Psoas muscle (tissue), 8 donors: ENCODE results near the gene METTL26. TPM values are rescaled to one million over a fixed set of nuclear protein-coding genes. Genes with fewer than 3 reads are reported as not detected.

ENCODE experiments used
- ATAC-seq, 4 donors: fragments of 200-7000 bp; cut with Tn5 transposase; one replicate each; pipeline ENCODE4 v1.9.1; 2020; ENCODE audit warnings: moderate library complexity in 3 of 4, mild to moderate bottlenecking in 2 of 4
- DNase-seq, 2 donors: peaks; one replicate each; pipeline ENCODE4 v3.0.0-alpha.2; 2020
- H3K27ac ChIP-seq: fragments of 200-600 bp; one replicate; pipeline ENCODE4 v1.8.0; 2022
- H3K27me3 ChIP-seq, 3 donors: fragments of 200-600 bp in 1 of 3; one replicate each; pipeline versions ENCODE4 v1.6.1 to v1.8.0; 2013 to 2022; ENCODE audit warnings: low read length in 2 of 3, mild to moderate bottlenecking in 2 of 3, moderate library complexity in 1 of 3; ENCODE audit not compliant: insufficient read depth in 3 of 3
- H3K36me3 ChIP-seq, 2 donors: fragments of 200-600 bp in 1 of 2; one replicate each; pipeline versions ENCODE4 v1.6.1 to v1.8.0; 2013 to 2022; ENCODE audit warnings: low read depth in 1 of 2, mild to moderate bottlenecking in 1 of 2, moderate library complexity in 1 of 2; ENCODE audit not compliant: insufficient read depth in 1 of 2
- H3K4me1 ChIP-seq: fragments of 200-600 bp; one replicate; pipeline ENCODE4 v1.8.0; 2022
- H3K4me3 ChIP-seq: fragments of 200-600 bp; one replicate; pipeline ENCODE4 v1.8.0; 2022; ENCODE audit warnings: mild to moderate bottlenecking
- H3K9me3 ChIP-seq: fragments of 200-600 bp; one replicate; pipeline ENCODE4 v1.8.0; 2022
- CTCF ChIP-seq: fragments of 200-600 bp; IDR thresholded peaks from one replicate; pipeline ENCODE4 v1.8.0; 2022; ENCODE audit warnings: antibody characterized with exemption
- WGBS, 3 donors: extraction: QIAGEN DNeasy Blood & Tissue Kit; methylation state at CpG; one replicate each; pipeline versions ENCODE4 v1.1.6 to v1.1.7; 2013; 5-methylcytosine and 5-hydroxymethylcytosine counted together
- intact Hi-C, 2 donors: fragments of 100-400 bp; cut with DNase I; formaldehyde crosslinking; loops; one replicate each; pipeline versions ENCODE4 v1.11.0 to v1.14.2; 2022
- polyA plus RNA-seq, 3 donors: library from polyadenylated mRNA; stranded (reverse); fragments of 200-250 nt; gene quantifications; one replicate each; pipeline ENCODE4 v1.2.3, GENCODE V29; 2013
- total RNA-seq, 4 donors: library from RNA; stranded (reverse); fragmentation: NEBNext Ultra II Directional in 2 of 4; extraction: Animal tissue kit (Norgen Biotek cat#: 25700) in 2 of 4; gene quantifications; one replicate each; pipeline versions ENCODE4 v1.2.1 to v1.2.4, GENCODE V29; 2021 to 2023
- donor health status: healthy with polysubstance abuse.
- donor health status: DM: no; HTN: no; CAD: no; lungs with moderate emphysema.
- donor health status: Bipolar disorder and iron deficiency.
- donor health status: healthy.
- donor health status: DM: yes; HTN: yes; CAD: no.
- donor health status: DM: no; HTN: no; CAD: no.
- donor health status: DM: no; HTN: no; CAD: no.
- donor health status: DM: yes; HTN: yes; CAD: no.

Gene METTL26
- total and polyA plus RNA-seq, 7 donors, result 42.4 to 97.8 (median 55.6) TPM

- Histone ChIP-seq H3K4me1 (peaks cover 11% of the 10 kb centered on the region), H3K36me3 (peaks cover 0 to 22% of the 10 kb centered on the region in 2 donors), H3K27ac (no peak overlapping the region), H3K9me3 (no peaks in the 10 kb centered on the region), H3K4me3 (no peak overlapping the region), H3K27me3 (no peaks in the 10 kb centered on the region)
- intact Hi-C loops, result loop anchor here in 1 of 2 donors (5.0 kb wide), 1 partner anchor 38 kb away; no protein-coding TSS in a partner anchor
- TF ChIP-seq CTCF, result no peak
- no peak for DNase-seq
- WGBS, 3 donors, result 92 to 93% (median 92%) methylated on average over 13 of the region's 13 CpGs
- ATAC-seq, result no peak
Measured at GRCh38 chr16:615122-615521, 21.0 kb downstream of the METTL26 start.

GRCh38 chr16:610513-611381 lies 25.4 kb downstream of the METTL26 start:
- intact Hi-C loops, result loop anchor here in 1 of 2 donors (2.0 kb wide), 1 partner anchor 32 kb away; no protein-coding TSS in a partner anchor
- H3K27me3 ChIP-seq, result no peaks in the 10 kb centered on the region
- peaks cover 18% of the 10 kb centered on the region for H3K4me1 ChIP-seq
- DNase-seq (peak; percentile 75 to 84), ATAC-seq (peak; percentile 90 to 99 (median 94))
- 59 to 74% (median 67%) methylated on average over 28 of the region's 28 CpGs for WGBS, 3 donors
- TF ChIP-seq CTCF, result peak; percentile 73
- no peaks in the 10 kb centered on the region for H3K9me3 ChIP-seq
- H3K36me3 ChIP-seq, result peaks cover 0 to 6% of the 10 kb centered on the region in 2 donors
- no peak overlapping the region for H3K4me3 ChIP-seq
- peak overlapping the region; percentile 55 for H3K27ac ChIP-seq

GRCh38 chr16:609984-610383 lies 26.1 kb downstream of the METTL26 start:
- DNase-seq, result no peak
- intact Hi-C loops, result loop anchor here in 1 of 2 donors (2.0 kb wide), 1 partner anchor 31 kb away; no protein-coding TSS in a partner anchor
- Histone ChIP-seq H3K27ac (peak overlapping the region; percentile 55), H3K27me3 (no peaks in the 10 kb centered on the region), H3K4me3 (no peak overlapping the region), H3K4me1 (peaks cover 23% of the 10 kb centered on the region), H3K36me3 (peaks cover 0 to 4% of the 10 kb centered on the region in 2 donors), H3K9me3 (no peaks in the 10 kb centered on the region)
- ATAC-seq, result peak; percentile 40 to 60 (median 48)
- no peak for TF ChIP-seq CTCF
- 80 to 84% (median 80%) methylated on average over 14 of the region's 14 CpGs for WGBS, 3 donors

GRCh38 chr16:609316-609715 lies 26.8 kb downstream of the METTL26 start:
- no peak for DNase-seq
- H3K9me3 ChIP-seq, result no peaks in the 10 kb centered on the region

More at GRCh38 chr16:609316-609715, 26.8 kb downstream of the METTL26 start:
- Histone ChIP-seq H3K4me1 (peaks cover 23% of the 10 kb centered on the region), H3K27me3 (no peaks in the 10 kb centered on the region), H3K4me3 (no peak overlapping the region), H3K36me3 (no peaks in the 10 kb centered on the region), H3K27ac (no peak overlapping the region)
- 87 to 95% (median 90%) methylated on average over 13 of the region's 13 CpGs for WGBS, 3 donors
- ATAC-seq, result no peak
- TF ChIP-seq CTCF, result no peak
- intact Hi-C loops, result no loop called here
